Glomerular visceral epithelial cell (primary cell): Measurements from ENCODE around the gene UBXN1.
A peak's percentile ranks its signal among the peaks of the same experiment; 100 is the strongest.

Source experiments
- DNase-seq: peaks from one replicate; pipeline ENCODE4 v3.0.0-alpha.2; 2016; ENCODE audit errors: extremely low spot score

UBXN1 gene

GRCh38 chr11:62678770-62679696, at the start of gene UBXN1:
Gene UBXN1, minus strand, starts transcription at chr11:62679073. Its CDS starts 150 bp downstream, at chr11:62678923.
- DNase-seq = peak; percentile 78

DNA sequence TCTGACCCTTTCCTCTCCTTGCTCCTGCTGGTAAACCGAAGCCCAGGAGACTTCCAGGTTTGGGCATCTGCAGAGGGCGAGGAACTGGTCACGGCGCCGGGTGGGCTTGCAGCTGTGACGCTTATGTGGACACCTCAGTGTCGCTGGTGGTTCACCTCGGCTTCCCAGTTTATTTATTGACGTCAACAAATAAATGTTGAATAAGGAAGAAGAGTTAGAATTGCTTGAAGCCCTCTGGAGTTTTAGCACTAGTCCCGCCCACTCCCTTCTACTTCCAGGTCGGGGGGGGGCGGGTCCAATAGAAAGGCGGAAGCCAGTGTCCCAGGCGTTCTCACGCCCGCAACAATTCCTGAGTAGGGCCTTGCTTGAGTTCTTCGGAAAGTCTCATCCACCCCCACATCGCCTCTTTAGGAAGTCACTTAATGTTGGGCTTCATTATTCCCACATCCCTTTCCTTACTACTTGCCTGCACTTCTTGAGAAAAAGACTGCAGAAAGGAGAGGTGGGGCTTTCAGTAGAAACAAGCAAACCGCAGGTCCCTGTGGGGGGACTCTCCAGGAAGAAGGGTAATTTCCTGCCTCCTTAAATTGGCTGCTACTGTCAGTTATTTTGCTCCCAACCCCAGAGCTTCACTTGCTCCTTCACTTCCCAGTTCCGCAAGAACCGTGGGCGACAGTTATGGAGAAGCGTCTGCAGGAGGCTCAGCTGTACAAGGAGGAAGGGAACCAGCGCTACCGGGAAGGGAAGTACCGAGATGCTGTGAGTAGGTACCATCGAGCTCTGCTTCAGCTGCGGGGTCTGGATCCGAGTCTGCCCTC, 49.5 kb upstream of the UBXN1 start, which contains the start of gene TTC9C:
Gene TTC9C (plus strand): TSS at position 316 of the 818 bp plus-strand sequence. CDS start 363 bp downstream, at position 679.
- DNase-seq = peak; percentile 83

DNA sequence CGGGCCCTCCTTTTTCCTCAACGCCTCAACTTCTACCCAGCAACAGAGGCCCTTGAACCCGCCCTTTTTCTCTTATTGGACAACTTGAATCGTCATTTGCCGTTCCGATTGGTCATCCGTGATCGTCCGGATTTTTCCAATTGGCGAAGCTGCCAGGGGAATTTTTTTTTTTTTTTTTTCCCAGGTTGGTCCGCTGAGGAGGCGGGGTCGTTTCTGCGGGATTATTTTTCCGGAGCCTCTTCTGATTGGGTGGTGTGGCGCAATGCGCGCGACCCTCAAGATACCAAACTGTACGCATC, 48.9 kb upstream of the UBXN1 start:
- peak; percentile 97 for DNase-seq

GRCh38 chr11:62727165-62727871, 48.4 kb upstream of the UBXN1 start, which contains the start of gene HNRNPUL2:
Gene HNRNPUL2, minus strand, starts transcription at chr11:62727457. Its CDS starts 301 bp downstream, at chr11:62727156.
- DNase-seq = peak; percentile 99

DNA sequence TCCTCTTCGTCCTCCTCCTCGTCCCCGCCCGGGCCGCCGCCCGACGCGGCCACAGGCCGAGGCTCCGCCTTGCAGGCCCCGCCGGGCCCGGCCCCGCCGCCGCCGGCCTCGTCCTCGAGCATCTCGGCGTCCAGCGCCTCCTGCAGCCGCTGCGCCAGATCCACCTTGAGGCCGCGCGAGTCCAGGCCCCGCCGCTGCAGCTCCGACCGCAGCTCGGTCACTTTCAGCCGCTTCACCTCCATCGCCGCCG, 48.0 kb upstream of the UBXN1 start:
- DNase-seq = no peak

GRCh38 chr11:62726156-62726914, 47.5 kb upstream of the UBXN1 start:
- DNase-seq = no peak

GRCh38 chr11:62725646-62726045, 46.8 kb upstream of the UBXN1 start:
- DNase-seq = no peak

DNA sequence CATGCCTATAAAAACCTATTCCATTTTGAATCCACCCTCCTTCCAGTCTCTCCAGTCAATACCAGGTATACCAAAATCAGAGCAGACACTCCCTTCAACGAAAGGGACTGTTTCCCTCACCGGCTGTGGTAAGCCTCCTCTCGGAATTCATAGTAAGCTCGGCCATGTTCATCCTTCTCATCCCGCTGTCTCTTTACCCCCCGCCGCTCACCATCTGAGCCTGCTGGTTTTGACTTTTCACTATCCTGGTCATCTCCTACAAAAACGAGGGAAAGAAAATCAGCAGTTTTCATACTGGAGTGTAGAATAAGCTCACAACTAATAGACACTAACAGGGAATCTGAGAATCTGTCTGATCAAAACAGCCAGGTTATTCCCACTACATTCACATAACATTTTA, 45.3 kb upstream of the UBXN1 start:
- DNase-seq = no peak

DNA sequence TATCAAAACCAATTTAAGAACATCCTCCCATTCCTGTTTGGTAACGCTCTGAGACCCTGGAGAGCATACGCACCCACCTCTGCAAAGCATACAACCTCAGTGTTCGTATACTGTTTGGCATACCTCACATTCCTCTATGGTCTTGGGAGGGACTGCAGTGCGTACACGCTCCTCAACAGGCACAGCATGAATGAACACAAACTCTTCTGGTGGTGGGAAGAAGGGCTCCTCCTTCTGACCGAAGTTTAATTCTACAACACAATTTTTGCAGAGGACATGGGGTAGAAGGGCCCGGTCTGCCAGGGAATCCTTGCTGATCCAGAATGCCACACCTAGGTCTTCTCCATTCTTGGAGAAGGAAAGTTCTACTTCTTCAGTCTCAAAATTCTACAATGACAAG, 43.1 kb upstream of the UBXN1 start:
- DNase-seq = no peak

DNA sequence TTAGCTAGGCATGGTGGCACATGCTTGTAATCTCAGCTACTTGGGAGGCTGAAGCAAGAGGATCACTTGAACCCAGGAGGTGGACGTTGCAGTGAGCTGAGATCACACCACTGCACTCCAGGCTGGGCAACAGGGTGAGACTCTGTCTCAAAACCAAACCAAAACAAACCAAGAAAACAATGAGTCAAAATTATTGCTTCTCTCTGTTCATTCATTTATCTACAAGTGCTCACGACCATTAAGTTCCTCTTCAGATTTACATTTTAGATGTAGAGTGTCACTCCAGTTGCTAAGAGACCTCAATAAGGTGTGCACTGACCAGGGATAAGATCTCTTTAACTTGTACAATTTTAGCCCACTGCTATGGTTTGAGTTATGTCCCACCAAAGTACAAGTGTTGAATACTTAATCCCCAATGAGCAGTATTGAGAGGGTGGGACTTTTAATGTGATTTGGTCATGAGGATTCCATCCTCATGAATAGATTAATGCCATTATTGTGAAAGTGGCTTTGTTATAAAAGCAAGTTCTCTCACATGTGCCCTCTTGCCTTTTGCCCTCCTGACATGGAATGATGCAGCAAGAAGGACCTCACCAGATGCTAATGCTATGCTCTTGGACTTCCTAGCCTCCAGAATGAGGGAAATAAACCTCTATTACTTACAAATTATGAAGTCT, 40.6 kb upstream of the UBXN1 start:
- DNase-seq = no peak

- no peak for DNase-seq
These were observed 37.9 kb upstream of the UBXN1 start for GRCh38 chr11:62716816-62717215.

GRCh38 chr11:62716206-62716605, 37.3 kb upstream of the UBXN1 start:
- no peak for DNase-seq

DNA sequence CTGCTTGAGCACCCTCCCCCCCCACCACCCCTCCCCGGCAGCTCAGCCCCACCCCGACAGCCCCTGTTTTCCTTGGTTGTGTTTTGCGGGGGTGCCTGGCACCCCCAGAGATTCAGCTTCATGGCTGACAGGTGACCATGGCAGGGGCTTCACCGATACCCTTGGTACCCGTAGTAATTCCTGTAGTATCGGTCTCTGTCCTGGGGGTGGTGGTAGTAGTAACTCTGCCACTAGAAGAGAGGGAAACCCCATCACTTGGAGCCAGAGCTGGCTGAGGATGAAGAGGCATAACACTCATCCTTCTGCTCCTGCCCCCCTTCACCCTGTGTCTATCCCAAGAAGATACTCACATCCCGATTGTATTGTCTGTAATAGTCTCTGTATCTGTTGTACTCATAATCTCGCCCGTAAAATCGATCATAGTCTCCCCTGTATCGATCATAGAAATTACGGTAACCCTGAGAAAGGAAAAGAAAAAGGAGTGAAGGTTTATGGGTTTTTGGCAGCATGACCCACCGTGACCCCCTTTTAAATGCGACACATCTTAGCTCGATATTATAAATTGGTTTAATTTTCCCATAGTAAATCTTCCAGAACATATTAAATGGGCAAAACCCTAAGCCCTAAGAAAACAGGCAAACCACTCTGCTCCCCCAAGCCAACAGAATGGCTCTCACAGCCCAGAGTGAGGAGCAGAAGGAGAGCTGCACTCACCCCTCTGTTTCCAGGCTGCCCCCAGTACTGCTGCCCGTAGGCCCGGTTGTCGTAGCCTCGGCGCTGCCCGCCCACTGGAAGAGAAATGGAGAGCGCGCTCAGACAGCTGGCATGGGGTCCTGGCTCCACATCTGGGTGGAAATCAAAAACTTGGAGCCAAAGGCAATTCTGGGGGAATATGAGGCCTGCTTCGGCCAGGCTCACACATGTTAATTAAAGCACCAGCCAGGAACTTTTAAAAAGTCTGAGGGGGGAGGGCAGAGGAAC, 36.6 kb upstream of the UBXN1 start:
- no peak for DNase-seq

GRCh38 chr11:62713343-62713742, 34.5 kb upstream of the UBXN1 start:
- DNase-seq = peak; percentile 53

DNA sequence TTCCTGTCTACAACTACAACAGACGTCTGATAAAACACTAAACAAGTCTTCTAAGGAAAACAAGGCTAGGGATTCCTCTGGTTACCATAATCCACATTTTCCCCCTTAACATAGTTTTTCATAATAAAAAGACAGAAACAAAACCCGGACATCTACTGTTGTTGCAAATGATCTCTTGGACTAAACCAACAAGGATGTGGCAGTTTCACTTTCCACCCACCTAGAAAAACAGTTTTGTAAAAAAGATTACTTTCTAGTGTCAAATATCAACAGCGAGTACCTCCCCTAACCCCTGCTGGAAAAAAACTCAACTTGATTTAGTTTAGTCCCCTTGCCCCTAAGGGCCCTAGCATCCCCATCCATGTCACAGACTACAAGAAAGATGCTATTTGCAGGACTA, 34.0 kb upstream of the UBXN1 start:
- DNase-seq = no peak

DNA sequence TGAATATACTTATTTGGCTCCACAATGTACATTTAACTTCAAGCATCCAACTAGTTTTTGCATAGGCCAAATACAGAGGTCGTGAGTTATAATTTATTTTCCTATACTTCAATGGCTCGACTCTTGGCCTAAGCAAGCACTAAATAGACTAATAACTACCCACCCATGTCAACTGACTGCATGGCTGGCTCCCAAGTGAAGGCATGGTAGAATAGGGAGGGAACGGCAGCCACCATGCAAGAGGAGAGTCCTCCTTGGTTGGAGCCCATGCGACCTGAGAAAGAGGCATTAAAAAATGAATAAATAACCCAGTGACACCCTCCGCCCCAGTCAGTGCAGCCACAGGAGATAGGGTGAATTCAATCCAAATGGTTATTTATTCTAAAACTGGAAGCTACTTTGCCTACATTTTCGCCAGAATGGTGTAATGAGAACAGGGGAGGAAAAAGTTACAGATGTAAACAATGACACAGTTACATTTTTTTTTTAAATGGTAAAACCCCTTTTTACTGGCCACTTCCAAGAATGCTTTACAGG, 33.5 kb upstream of the UBXN1 start:
- no peak for DNase-seq

GRCh38 chr11:62710001-62710345, 31.1 kb upstream of the UBXN1 start:
- DNase-seq = no peak

DNA sequence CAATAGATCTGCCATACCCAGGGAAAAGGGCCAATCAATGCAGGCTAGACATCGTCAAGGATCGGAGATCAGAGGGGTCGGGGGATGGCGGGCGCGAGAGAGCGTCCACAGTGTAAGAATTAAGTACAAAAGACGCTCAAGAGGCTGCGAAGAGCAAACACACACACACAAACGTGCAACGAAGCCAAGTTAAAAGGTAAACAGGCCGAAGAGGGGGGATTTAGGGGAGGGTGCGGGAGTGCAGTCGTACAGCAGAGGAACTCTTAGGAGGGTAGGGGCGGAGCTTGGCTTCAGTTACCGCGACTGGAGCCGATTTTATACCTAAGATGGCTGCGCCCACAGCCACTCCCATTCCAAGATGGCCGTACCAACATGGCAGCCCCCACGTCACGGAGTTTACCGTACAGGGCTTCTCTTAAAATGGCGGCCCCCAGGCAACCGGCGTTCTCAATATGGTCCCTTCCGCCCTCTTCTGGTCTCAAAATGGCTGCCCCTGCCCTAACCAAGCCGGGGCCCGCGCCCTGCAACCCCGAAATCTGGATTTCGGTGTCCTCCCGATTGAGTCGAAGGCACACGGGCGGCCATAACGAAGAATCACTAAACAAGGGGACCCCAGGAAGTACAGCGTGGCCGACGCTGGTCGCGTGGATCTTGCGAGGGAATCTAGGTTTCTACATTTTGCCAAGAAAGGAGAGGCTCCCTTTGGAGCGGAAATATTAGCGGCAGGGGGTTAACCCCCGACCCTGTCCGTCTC, 30.6 kb upstream of the UBXN1 start:
- peak; percentile 69 for DNase-seq

- DNase-seq = no peak
These were observed 29.9 kb upstream of the UBXN1 start for GRCh38 chr11:62708793-62709192.
